NCI-H460 (cell line): Measurements from ENCODE around the gene CDCA8. TPM values are rescaled to one million over a fixed set of nuclear protein-coding genes. Genes with fewer than 3 reads are reported as not detected.
"Not testable (repeated sequence)": the region's sequence is repeated elsewhere in the genome, so short reads cannot be mapped to it uniquely, and the experiment has no call there.

Experiments used
- DNase-seq: peaks from one replicate; pipeline ENCODE4 v3.0.0-alpha.2; 2016; ENCODE audit warnings: low read depth; ENCODE audit errors: extremely low read depth
- total RNA-seq: library from RNA; depleted of rRNA; stranded (reverse); fragments of >200 nt; shearing (Covaris generic); gene quantifications from 2 replicates; pipeline ENCODE4 v1.2.3, GENCODE V29; 2014

Gene CDCA8
- total RNA-seq, 1 experiment from 2014 or later, result 23.9 TPM

DNA sequence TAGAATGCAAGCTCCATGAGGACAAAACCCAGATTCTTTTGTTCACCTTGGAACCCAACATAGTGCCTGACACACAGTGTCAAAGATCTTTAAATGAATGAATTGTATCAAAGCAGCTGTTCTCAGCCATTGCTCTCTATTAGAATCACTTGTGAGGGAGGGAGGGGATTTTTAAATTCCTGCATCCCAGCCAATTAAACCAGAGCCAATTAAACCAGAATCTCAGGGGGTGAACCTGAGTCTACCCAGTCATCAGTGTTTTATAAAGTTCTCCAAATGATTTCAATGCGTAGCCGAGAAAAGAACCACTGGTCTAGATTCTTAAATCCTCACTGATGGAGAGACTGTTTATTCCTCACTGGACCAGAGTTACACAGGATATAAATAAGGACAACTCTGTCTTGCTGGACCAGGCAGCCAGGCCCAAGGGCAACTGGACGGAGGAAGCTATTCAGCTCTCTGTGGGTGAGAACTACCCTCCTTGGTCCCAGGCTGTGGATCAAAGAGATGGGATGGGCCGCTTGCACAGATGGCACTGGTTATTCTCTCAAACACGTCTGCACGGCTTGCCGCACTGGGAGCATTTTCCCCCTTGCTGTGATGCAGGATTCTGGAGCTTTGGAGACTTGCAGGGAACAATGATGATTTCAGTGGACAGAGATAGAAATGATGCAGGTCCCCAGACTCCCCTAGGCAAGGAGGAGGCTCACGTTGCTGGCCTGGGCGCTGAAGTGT, 20.0 kb upstream of the CDCA8 start:
- DNase-seq, result no peak

DNA sequence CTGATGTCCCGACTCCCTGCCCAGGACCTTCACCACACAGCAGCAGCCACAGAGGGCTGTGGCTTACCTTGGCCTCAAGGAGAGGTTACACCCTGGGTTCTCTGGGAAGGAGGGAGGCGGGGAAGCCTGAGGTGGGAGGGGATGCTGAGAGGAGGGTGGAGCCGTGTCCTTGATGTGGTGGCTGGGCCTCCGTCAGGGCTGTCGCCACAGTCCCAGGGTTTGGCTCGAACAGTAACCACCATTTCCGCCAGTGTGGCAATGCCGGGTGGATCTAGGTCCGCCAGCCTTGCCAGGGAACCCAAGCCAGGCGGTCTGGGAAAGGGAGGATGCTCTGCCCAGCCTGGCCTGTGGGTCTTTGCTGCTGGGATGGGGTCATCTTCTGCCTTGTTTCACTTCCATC, 18.4 kb upstream of the CDCA8 start:
- DNase-seq, result no peak

DNA sequence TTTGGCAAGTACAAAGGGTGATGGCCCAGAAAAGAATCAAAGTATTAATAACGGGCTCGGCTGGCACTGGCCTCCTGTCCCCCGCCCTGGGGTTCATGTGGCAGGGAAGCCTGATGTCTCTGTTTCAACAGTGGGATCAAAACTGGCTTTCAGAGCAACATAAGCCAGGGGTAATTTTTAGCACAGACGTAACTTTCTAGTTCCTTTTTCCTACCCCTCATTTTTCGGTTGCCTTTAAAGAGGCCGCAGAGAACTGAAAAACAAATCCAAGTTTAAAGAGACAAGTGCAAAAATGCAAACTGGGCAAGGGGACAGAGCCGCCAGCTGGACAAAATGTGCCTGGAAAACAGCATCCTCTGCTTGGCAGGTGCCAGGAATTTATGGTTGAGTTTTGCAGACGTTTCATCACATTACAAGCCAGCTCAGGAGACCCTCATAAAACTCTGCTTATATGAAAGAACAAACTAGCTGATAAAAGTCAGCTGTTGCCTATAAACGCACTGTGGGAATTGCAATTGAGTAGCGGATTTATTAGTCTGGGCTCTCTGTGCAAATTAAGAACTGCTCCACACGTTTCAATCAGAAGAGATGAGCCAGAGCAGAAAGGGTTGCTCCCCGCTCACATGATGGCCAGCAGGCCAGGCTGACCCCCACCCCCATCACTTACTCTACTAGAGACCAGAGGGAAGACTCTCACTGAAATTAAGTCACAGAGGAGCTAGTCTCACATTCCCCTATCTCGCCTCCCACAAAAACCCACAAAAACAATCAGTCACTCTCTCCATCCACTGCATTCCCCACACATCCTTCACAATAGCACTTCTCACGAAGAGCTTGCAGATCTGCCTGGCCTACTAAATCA, 15.8 kb upstream of the CDCA8 start:
- DNase-seq, result no peak

DNA sequence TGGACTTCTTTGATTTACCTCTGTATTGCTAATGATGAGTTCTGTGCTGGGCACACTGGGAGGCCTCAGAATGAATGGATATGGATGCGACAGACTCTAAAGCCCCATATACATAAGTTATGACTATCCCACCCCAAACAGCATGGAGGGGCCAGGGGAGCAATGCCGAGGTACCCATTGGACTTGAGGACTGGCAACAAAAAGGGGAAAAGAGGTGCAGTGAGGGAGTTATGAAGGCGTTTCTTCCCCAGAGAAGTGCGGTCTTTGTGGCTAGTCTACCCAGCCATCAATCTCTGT, 15.2 kb upstream of the CDCA8 start:
- no peak for DNase-seq

DNA sequence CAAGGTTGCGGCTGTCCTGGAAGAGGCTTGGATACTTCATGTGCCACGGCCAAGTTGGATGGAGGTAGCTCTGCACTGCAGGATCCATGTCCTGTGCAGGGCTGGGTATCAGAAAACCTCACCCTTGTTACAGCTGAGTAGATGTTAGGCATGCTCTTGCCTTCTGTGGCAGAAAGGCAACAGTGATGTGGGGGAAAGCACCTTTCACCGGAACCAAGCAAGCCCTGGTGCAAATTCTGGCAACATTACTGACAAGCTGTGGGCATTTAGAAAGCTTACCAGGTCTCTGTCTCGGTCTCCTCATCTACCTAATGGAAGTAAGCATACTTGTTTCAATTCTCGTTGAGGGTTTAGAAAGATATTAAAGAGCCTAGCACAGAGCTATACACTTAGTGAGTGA, 14.5 kb upstream of the CDCA8 start:
- no peak for DNase-seq

DNA sequence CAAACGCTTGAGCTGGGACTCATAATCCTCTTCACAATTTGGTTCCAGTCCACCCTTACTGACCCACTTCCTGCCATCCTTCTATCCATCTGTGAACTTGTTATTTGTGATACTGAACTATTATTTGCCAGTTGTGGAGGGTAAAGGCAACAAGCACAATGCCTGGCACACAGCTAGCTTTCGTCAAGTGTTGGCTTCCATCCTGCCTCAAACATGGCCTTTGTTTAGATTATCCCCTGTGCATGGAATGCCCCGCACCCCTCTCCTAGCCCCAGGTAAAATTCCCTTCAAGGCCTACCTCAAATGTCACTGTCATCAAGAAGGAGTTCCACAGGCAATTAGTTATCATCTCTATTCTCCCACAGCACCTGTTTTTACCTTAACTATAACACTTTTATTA, 11.4 kb upstream of the CDCA8 start:
- DNase-seq, result no peak

DNA sequence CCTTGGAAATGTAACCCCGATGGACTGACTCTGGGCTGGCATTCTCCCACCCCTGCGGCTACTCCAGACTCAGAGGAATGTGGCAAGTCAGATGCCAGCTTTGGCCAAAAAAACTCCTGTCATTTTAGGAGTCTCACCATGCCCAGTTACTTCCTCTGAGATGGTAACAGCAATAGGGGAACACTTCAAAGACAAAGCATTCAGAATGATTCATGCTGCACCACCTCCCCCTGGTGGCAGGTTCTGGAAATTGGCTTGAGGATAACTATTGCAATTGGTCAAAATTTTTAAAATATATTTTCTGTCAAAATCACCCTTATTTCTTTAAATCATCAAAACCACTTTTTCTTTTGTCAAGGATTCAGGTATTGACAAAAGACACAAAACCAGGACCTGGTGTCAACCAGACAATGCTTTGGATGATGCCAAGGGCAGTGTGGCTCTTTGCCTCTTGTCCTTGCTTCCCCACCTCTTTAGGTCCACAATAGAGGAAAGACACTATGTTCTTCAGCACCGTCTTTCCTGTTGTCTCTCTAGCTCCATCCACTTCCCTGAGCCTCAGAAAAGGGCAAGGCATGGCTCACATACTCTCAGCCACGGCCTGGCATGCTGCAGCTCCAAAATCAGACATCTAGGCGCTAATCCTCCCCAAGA, 9.9 kb upstream of the CDCA8 start:
- DNase-seq, result peak; percentile 54

DNA sequence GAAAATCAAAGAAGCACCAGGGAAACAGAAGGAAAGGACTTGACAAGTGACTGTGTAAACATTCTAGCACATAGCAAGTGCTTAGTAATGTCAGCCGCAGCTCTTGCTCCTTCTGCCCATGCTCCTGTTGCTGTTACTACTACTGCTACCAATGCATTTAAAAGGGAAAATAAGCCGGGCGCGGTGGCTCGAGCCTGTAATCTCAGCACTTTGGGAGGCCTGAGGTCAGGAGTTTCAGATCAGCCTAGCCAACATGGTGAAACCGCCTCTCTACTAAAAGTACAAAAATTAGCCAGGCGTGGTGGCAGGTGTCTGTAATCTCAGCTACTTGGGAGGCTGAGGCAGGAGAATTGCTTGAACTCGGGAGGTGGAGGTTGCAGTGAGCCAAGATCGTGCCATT, 8.1 kb upstream of the CDCA8 start:
- DNase-seq, result not testable (repeated sequence)

DNA sequence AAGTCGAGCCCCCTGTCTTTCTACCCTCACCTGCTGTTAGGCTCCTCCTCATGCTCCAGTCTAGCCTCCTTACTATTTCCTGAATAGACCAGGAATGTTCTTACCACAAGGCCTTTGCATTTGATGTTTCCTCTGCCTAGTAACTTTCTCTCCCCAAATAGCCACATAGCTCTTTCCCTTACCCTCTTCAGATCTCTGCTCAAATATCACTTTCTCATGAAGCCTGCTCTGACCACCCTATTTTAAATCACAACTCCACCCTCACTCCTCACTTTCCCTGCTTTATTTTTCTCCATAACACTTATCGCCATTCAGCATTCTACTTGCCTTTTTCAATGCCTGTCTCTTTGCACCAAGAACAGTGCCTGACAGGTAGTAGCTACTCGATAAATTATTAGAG, 6.6 kb upstream of the CDCA8 start:
- no peak for DNase-seq

DNA sequence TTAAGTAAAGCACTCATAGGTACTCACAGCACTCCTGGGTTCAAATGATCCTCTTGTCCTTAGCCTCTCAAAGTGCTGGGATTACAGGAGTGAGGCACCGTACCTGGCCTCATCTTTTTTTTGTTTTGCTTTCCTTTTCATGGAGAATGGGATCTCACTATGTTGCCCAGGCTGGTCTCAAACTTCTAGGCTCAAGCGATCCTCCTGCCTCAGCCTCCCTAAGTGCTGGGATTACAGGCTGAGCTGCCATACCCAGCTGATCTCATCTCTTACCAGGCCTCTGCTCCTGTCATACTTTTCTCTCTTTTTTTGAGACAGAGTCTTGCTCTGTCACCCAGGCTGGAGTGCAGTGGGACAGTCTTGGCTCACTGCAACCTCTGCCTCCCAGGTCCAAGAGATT, 4.6 kb upstream of the CDCA8 start:
- DNase-seq, result not testable (repeated sequence)

DNA sequence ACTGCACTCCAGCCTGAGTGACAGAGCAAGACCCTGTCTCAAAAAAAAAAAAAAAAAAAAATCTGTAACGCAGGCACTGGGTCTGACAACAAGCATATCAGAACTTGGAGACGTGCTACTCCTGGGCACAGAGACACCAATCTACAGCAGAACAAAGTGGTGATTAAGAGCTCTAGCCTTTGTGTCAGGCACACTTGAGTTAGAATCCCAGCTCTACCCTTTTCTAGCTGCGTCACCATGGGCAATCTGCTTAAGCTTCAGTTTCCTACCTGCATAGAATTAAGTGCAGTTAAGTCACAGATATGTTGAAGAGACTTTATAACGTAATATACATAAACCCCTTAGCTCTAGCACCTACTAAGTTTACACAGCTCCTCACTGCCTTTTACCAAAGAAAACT, 3.4 kb upstream of the CDCA8 start:
- DNase-seq, result no peak

DNA sequence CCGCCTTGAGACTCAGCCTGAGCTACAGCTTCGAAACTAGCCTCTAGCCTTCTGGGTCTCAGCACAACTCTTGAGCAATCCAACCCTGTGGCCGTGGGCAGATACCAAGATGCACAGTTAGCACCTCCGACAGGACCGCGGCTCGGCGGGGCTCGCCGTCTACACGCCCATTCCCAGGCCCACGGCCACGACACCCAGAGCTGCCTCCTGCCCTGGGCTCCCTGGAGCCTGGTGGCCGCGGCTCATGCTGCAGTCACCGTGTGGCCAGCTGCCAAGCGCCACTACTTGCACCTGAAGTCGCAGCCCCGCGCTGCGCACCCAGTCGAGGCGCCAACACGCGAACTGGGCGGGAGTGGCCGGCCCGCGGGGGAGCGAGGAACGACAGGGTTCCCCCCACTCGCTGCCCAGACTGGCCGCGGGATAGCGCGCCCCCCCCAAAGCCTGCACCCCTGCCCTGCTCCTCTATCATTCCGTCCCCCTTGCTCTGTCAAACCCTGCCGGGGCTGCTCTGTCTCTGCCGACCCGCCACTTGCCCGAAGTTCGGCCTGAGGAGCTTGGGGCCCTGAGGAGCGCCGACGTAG, 729 bp upstream of the CDCA8 start:
- DNase-seq, result no peak

DNA sequence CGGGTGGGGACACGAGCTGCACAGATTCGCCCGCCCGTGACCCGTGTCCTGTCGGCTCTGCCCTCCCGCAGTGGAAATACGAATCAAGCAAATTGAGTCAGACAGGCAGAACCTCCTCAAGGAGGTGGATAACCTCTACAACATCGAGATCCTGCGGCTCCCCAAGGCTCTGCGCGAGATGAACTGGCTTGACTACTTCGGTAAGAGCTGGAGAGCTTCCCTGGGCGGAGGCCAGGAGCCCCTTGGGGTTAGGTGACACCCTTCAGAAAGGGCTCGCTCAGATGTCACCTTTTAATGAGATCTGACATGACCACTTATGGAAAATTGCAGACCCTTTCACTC, 489 bp downstream of the CDCA8 start:
- DNase-seq, result no peak

DNA sequence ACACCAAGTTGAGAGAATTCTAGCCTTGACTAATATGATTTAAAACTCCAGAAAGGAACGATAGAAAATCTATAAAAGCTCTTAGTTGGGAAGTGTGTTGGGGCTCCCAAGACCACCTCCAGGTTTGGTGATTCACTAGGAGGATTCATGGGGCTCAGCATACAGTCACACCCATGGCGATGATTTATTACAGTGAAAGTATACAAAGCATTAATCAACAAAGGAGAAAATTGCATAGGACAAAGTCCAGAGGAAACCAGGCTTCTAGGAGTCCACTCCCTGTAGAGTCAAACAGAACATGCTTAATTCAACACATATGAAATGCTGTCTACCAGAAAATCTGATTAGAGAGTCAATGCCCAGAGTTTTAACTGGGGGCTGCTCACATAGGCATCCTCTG, 4.8 kb downstream of the CDCA8 start:
- no peak for DNase-seq

DNA sequence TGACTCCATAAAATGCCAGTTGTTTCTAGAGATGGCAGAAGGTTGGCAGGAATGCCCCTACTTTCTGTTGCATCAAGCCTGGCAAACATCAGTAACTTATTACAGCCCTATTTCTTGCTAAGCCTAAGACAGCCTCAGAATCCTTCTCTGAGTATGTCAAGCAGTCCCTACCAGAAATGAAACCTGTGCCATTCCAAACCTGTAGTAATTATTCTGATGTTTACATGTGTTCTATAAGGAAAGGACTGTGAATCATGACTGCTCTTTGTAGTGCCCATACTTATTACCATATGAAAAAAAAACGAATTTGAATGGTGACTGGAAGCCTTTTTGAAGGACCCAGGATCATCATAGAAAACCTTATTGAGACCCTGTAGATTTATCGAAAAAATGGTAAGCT, 5.4 kb downstream of the CDCA8 start:
- DNase-seq, result no peak

DNA sequence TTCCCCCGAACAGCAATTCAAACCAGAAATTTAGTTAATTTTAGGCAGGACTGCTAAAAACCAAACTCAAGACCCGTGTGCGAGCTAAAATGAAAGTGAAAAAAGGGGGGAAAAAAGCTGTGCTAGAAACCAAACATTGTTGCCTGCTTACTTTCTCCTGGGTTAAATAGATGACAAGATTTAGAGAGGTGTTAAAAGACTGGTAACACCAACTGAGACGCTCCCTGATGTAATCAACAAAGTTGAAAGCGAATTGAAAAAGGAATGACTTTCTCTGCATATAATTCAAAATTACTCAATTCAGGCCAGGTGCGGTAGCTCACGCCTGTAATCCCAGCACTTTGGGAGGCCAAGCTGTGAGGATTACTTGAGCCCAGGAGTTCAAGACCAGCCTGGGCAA, 6.8 kb downstream of the CDCA8 start:
- no peak for DNase-seq

DNA sequence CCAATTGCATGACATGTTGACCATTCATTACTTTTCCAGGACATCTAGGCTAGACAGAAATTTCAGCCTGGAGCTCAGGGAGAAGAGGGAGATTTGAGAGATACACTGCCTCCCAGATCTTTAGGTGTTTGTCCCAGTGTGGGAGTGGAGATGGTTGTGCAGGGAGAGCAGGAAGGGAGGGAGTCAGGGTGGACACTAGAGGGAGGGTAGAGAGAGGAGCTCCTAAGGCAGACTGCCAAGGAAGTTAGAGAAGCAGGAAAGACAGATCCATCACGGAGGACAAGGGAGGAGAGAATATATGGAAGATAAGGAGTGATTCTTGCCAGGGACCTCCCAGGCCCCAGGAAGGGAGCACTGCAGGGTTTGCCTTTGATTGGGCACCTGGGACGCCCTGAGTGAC, 8.7 kb downstream of the CDCA8 start:
- DNase-seq, result no peak

DNA sequence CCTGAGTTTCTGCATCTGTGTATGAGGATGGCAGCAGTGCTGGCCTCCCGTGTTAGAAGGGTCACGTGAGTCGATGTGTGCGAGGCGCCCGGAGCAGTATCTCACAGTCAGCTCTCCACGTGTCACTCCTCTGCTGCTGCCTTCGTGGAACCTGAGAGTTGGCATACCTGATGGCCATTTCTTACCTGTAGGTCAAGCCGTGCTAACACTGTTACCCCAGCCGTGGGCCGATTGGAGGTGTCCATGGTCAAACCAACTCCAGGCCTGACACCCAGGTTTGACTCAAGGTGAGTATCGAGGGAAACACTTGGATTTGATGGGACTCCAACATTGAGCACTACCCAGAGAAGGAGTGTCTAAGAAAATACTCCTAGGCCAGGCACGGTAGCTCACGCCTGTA, 10.7 kb downstream of the CDCA8 start:
- no peak for DNase-seq

DNA sequence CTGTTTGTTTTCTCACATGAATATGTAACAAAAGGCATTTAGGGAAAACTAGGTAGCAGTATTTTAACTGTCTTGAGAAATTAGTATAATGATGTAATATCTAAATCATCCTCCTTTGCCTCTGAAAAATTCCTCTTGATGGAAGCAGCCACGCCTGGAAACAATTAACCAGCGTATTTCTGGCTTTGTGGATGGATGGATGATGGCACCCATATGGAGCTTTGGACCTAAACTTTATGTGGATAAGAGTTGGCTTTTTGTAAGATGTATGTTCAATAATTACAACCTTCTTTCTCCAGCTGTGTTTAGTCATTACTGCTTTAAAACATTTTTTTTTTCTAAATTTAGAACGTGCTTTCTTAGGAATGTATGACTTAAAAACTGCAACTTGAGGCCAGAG, 12.7 kb downstream of the CDCA8 start:
- DNase-seq, result no peak

DNA sequence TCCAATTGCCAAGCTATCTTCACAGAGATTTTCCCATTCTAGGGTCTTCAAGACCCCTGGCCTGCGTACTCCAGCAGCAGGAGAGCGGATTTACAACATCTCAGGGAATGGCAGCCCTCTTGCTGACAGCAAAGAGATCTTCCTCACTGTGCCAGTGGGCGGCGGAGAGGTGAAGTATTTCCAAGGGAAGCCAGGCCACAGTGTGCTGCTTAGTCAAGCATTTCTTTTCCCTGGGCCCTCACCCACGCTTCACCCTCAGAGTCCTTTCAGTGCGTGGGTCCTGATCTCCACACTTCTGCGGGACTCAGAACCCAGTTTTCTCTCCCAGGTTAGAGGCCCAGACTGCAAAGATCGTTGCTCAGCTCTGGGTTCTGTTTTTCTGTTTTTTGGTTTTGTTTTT, 13.1 kb downstream of the CDCA8 start:
- no peak for DNase-seq

DNA sequence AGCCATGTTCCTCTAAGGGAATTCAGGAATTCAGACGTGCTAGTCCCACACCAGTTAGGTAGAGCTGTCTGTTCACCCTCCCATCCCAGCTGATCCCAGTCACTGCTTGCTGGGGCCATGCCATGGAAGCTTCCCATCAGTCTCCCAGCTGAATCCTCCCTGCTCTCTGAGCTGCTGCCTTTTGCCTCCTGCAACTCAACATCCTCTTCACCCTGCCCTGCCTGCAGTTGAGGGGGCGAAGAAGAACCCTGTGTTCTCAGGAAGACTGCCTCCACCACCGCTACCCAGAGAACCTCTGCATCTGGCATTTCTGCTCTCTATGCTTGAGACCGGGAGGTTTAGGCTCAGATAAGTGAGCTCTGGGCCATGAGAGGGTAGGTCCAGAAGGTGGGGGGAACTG, 16.2 kb downstream of the CDCA8 start:
- no peak for DNase-seq

DNA sequence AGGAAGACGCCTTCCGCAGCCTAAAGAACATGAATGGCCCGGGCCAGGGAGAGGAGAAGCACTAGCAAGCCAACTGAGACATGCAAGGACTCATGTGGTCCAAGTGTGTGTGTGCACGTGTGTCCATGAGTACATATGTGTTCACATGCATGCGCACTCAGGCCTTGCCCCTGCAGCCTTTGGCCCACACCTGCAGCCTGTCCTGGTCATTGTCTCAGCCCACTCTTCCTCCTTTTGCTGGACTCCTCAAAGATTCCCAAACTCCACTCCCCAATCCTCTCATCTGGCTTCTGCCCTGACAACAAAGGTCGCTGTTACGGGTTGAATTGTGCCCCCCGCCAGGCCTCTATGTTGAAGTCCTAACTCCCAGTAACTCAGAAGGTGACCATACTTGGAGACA, 21.9 kb downstream of the CDCA8 start:
- DNase-seq, result no peak
